Measurements from ENCODE around the gene AVP.
A peak's percentile ranks its signal among the peaks of the same experiment; 100 is the strongest.

The AVP gene

GRCh38 chr20:3103369-3104032 is 19.0 kb upstream of the AVP start:
- H3K9me3 Mint-ChIP-seq: no peaks in the 10 kb centered on the region
- H3K36me3 Mint-ChIP-seq: peaks cover 1% of the 10 kb centered on the region
- CTCF ChIA-PET: interaction anchor here (0.8 kb wide), 1 partner anchor 12 kb away, joined by 3 read pairs; no protein-coding TSS in a partner anchor
- DNase-seq: no peak
- no peak overlapping the region for H3K4me3 Mint-ChIP-seq
- peaks cover 48% of the 10 kb centered on the region for H3K27me3 Mint-ChIP-seq
- H3K27ac Mint-ChIP-seq: no peak overlapping the region
- H3K4me1 Mint-ChIP-seq: peaks cover 21% of the 10 kb centered on the region

- Mint-ChIP-seq H3K4me1 (peaks cover 21% of the 10 kb centered on the region), H3K4me3 (no peak overlapping the region), H3K27ac (peak overlapping the region; percentile 1), H3K36me3 (peaks cover 1% of the 10 kb centered on the region), H3K27me3 (peaks cover 55% of the 10 kb centered on the region), H3K9me3 (no peaks in the 10 kb centered on the region)
- no peak for DNase-seq
- CTCF ChIA-PET: interaction anchor here (1.7 kb wide), 1 partner anchor 12 kb away, joined by 4 read pairs; no protein-coding TSS in a partner anchor
Measured at GRCh38 chr20:3102575-3103368, 18.2 kb upstream of the AVP start.

GRCh38 chr20:3101737-3102574 is 17.4 kb upstream of the AVP start:
- DNase-seq: peak; percentile 70
- no peaks in the 10 kb centered on the region for H3K36me3 Mint-ChIP-seq
- H3K4me3 Mint-ChIP-seq: peak overlapping the region; percentile 12
- H3K9me3 Mint-ChIP-seq: no peaks in the 10 kb centered on the region
- H3K4me1 Mint-ChIP-seq: peaks cover 21% of the 10 kb centered on the region
- CTCF ChIA-PET: interaction anchor here (1.7 kb wide), 1 partner anchor 12 kb away, joined by 4 read pairs; no protein-coding TSS in a partner anchor
- H3K27ac Mint-ChIP-seq: no peak overlapping the region
- peaks cover 55% of the 10 kb centered on the region for H3K27me3 Mint-ChIP-seq

GRCh38 chr20:3101251-3101650 is 16.7 kb upstream of the AVP start:
- Mint-ChIP-seq H3K4me3 (no peak overlapping the region), H3K27me3 (peaks cover 61% of the 10 kb centered on the region), H3K27ac (no peak overlapping the region), H3K36me3 (no peaks in the 10 kb centered on the region), H3K9me3 (no peaks in the 10 kb centered on the region), H3K4me1 (peaks cover 21% of the 10 kb centered on the region)
- DNase-seq: no peak
- CTCF ChIA-PET: interaction anchor here (1.7 kb wide), 1 partner anchor 13 kb away, joined by 4 read pairs; no protein-coding TSS in a partner anchor

GRCh38 chr20:3100480-3100879 is 16.0 kb upstream of the AVP start:
- H3K27me3 Mint-ChIP-seq: peaks cover 69% of the 10 kb centered on the region
- H3K36me3 Mint-ChIP-seq: no peaks in the 10 kb centered on the region
- no peak overlapping the region for H3K27ac Mint-ChIP-seq
- CTCF ChIA-PET: no interaction called here
- H3K9me3 Mint-ChIP-seq: no peaks in the 10 kb centered on the region
- no peak overlapping the region for H3K4me3 Mint-ChIP-seq
- no peak for DNase-seq
- peaks cover 21% of the 10 kb centered on the region for H3K4me1 Mint-ChIP-seq

GRCh38 chr20:3094848-3095629 is 10.5 kb upstream of the AVP start:
- H3K4me3 Mint-ChIP-seq: no peak overlapping the region
- no peak overlapping the region for H3K27ac Mint-ChIP-seq
- no peak for DNase-seq
- CTCF ChIA-PET: interaction anchor here (0.7 to 1.3 kb wide), 2 partner anchors 34 to 41 kb away, joined by 3 read pairs; no protein-coding TSS in a partner anchor
- H3K36me3 Mint-ChIP-seq: no peaks in the 10 kb centered on the region
- no peaks in the 10 kb centered on the region for H3K9me3 Mint-ChIP-seq
- peaks cover 32% of the 10 kb centered on the region for H3K4me1 Mint-ChIP-seq
- H3K27me3 Mint-ChIP-seq: peaks cover 79% of the 10 kb centered on the region

- no peak for DNase-seq
- Mint-ChIP-seq H3K36me3 (no peaks in the 10 kb centered on the region), H3K9me3 (no peaks in the 10 kb centered on the region), H3K4me1 (peaks cover 35% of the 10 kb centered on the region), H3K4me3 (no peak overlapping the region), H3K27me3 (peaks cover 80% of the 10 kb centered on the region), H3K27ac (no peak overlapping the region)
- CTCF ChIA-PET: no interaction called here
Measured at GRCh38 chr20:3093861-3094361, 9.4 kb upstream of the AVP start.

- Mint-ChIP-seq H3K36me3 (no peaks in the 10 kb centered on the region), H3K27ac (peak overlapping the region; percentile 83), H3K4me3 (peak overlapping the region; percentile 79), H3K27me3 (peaks cover 82% of the 10 kb centered on the region), H3K9me3 (no peaks in the 10 kb centered on the region), H3K4me1 (peaks cover 35% of the 10 kb centered on the region)
- CTCF ChIA-PET: no interaction called here
- peak; percentile 53 for DNase-seq
Measured at GRCh38 chr20:3092611-3093379, 8.3 kb upstream of the AVP start.

GRCh38 chr20:3090565-3090964 is 6.0 kb upstream of the AVP start:
- no peak for DNase-seq
- H3K36me3 Mint-ChIP-seq: no peaks in the 10 kb centered on the region
- no peak overlapping the region for H3K4me3 Mint-ChIP-seq
- peaks cover 75% of the 10 kb centered on the region for H3K27me3 Mint-ChIP-seq
- peaks cover 35% of the 10 kb centered on the region for H3K4me1 Mint-ChIP-seq
- H3K27ac Mint-ChIP-seq: no peak overlapping the region
- CTCF ChIA-PET: no interaction called here
- no peaks in the 10 kb centered on the region for H3K9me3 Mint-ChIP-seq

- no peak overlapping the region for H3K4me3 Mint-ChIP-seq
- H3K27ac Mint-ChIP-seq: peak overlapping the region; percentile 19
- no peaks in the 10 kb centered on the region for H3K9me3 Mint-ChIP-seq
- CTCF ChIA-PET: no interaction called here
- no peak for DNase-seq
- H3K4me1 Mint-ChIP-seq: peaks cover 24% of the 10 kb centered on the region
- no peaks in the 10 kb centered on the region for H3K36me3 Mint-ChIP-seq
- peaks cover 77% of the 10 kb centered on the region for H3K27me3 Mint-ChIP-seq
Measured at GRCh38 chr20:3088031-3088430, 3.5 kb upstream of the AVP start.

- Mint-ChIP-seq H3K4me1 (peaks cover 18% of the 10 kb centered on the region), H3K4me3 (no peak overlapping the region), H3K36me3 (no peaks in the 10 kb centered on the region), H3K27me3 (peaks cover 79% of the 10 kb centered on the region), H3K9me3 (no peaks in the 10 kb centered on the region), H3K27ac (no peak overlapping the region)
- DNase-seq: no peak
- CTCF ChIA-PET: no interaction called here
Measured at GRCh38 chr20:3085571-3086072, 1.1 kb upstream of the AVP start.

- peaks cover 12% of the 10 kb centered on the region for H3K4me1 Mint-ChIP-seq
- H3K27ac Mint-ChIP-seq: no peak overlapping the region
- H3K9me3 Mint-ChIP-seq: no peaks in the 10 kb centered on the region
- H3K4me3 Mint-ChIP-seq: no peak overlapping the region
- CTCF ChIA-PET: no interaction called here
- no peaks in the 10 kb centered on the region for H3K36me3 Mint-ChIP-seq
- H3K27me3 Mint-ChIP-seq: peaks cover 83% of the 10 kb centered on the region
- no peak for DNase-seq
Measured at GRCh38 chr20:3084986-3085360, 449 bp upstream of the AVP start.
